AG04449 (cell line): Measurements from ENCODE around the gene WBP11.
A peak's percentile ranks its signal among the peaks of the same experiment; 100 is the strongest.

Source experiments
- CTCF ChIA-PET: fragments of 350-600 bp; formaldehyde crosslinking; extraction: SDS; loops from one replicate; lab custom pipeline; 2021; ENCODE audit warnings: antibody characterized with exemption; lab: Yijun Ruan, JAX
- POLR2A ChIA-PET: fragments of 400-600, 350-600 bp; formaldehyde crosslinking; extraction: SDS; loops from one replicate; lab custom pipeline; 2020; ENCODE audit warnings: antibody characterized with exemption, inconsistent platforms; lab: Yijun Ruan, JAX
- DNase-seq: peaks from one replicate; pipeline ENCODE4 v3.0.0-alpha.2; 2010; ENCODE audit warnings: low read depth, low spot score
- H3K4me3 ChIP-seq: 2 replicates; pipeline ENCODE4 v1.5.1; 2011; ENCODE audit warnings: low read depth, mild to moderate bottlenecking, control low read depth, low read length
- CTCF ChIP-seq: IDR thresholded peaks from one replicate; pipeline ENCODE4 v1.5.1; 2011; ENCODE audit warnings: mild to moderate bottlenecking, moderate library complexity, low read length, control low read depth, inconsistent platforms; ENCODE audit not compliant: insufficient read depth; ENCODE audit errors: missing control alignments

WBP11 gene

GRCh38 chr12:14780859-14781258 lies 22.4 kb downstream of the WBP11 start:
- no peak for DNase-seq
- CTCF ChIA-PET: interaction anchor here (1.5 to 1.9 kb wide), 2 partner anchors 12 to 26 kb away, joined by 3 to 6 read pairs; no protein-coding TSS in a partner anchor
- POLR2A ChIA-PET: interaction anchor here (1.2 kb wide), 1 partner anchor 9 kb away, joined by 4 read pairs; no protein-coding TSS in a partner anchor
- H3K4me3 ChIP-seq: no peak overlapping the region
- TF ChIP-seq CTCF: no peak

- ChIA-PET CTCF (interaction anchor here (1.9 to 2.5 kb wide), 2 partner anchors 10 to 13 kb away, joined by 6 to 7 read pairs; no protein-coding TSS in a partner anchor), POLR2A (no interaction called here)
- no peak overlapping the region for H3K4me3 ChIP-seq
- TF ChIP-seq CTCF: no peak
- DNase-seq: no peak
Observed at GRCh38 chr12:14779834-14780233, 23.4 kb downstream of the WBP11 start.

GRCh38 chr12:14777271-14777670 lies 26.0 kb downstream of the WBP11 start:
- ChIA-PET CTCF (no interaction called here), POLR2A (interaction anchor here (0.8 kb wide), 1 partner anchor 26 kb away, joined by 3 read pairs; the partner anchor contains the start of genes C12orf60 and WBP11)
- DNase-seq: no peak
- no peak overlapping the region for H3K4me3 ChIP-seq
- no peak for TF ChIP-seq CTCF

GRCh38 chr12:14776236-14776961 lies 26.9 kb downstream of the WBP11 start:
- POLR2A ChIA-PET: interaction anchor here (0.8 kb wide), 1 partner anchor 27 kb away, joined by 3 read pairs; the partner anchor contains the start of genes C12orf60 and WBP11
- peak overlapping the region; percentile 15; the same call in 1 of the 2 replicates for H3K4me3 ChIP-seq

GRCh38 chr12:14775636-14775980 lies 27.7 kb downstream of the WBP11 start:
- POLR2A ChIA-PET: interaction anchor here (0.7 to 2.6 kb wide), 3 partner anchors 27 to 1901 kb away, joined by 3 to 24 read pairs (median 4); partner anchors contain the start of genes C12orf60 and WBP11
- TF ChIP-seq CTCF: no peak
- peak overlapping the region; percentile 94 for H3K4me3 ChIP-seq
- no peak for DNase-seq
- CTCF ChIA-PET: interaction anchor here (0.7 to 1.4 kb wide), 4 partner anchors 14 to 446 kb away, joined by 3 to 5 read pairs (median 4); no protein-coding TSS in a partner anchor

More at GRCh38 chr12:14776236-14776961, 26.9 kb downstream of the WBP11 start:
- no peak for DNase-seq
- CTCF ChIA-PET: interaction anchor here (1.4 kb wide), 2 partner anchors 35 to 446 kb away, joined by 3 to 5 read pairs; no protein-coding TSS in a partner anchor
- TF ChIP-seq CTCF: peak; percentile 11

GRCh38 chr12:14774906-14775635 lies 28.2 kb downstream of the WBP11 start:
- POLR2A ChIA-PET: interaction anchor here (0.7 to 2.6 kb wide), 4 partner anchors 28 to 1901 kb away, joined by 3 to 24 read pairs (median 4); partner anchors contain the start of genes C12orf60 and WBP11
- CTCF ChIA-PET: interaction anchor here (0.7 to 1.4 kb wide), 4 partner anchors 14 to 447 kb away, joined by 3 to 5 read pairs (median 4); no protein-coding TSS in a partner anchor
- no peak for DNase-seq
- no peak for TF ChIP-seq CTCF
- H3K4me3 ChIP-seq: peak overlapping the region; percentile 94
